GM23248 (cell line): Measurements from ENCODE around the gene NELFB.

Experiments used
- EZH2 ChIP-seq: fragments of 200-600 bp; sonication (generic); IDR thresholded peaks from 2 replicates; pipeline ENCODE4 v1.6.1; 2018; ENCODE audit warnings: antibody characterized with exemption, mild to moderate bottlenecking; ENCODE audit not compliant: insufficient read depth, poor library complexity, severe bottlenecking
- EZH2phosphoT487 ChIP-seq: fragments of 200-600 bp; sonication (generic); IDR thresholded peaks from 2 replicates; pipeline ENCODE4 v1.6.1; 2018; ENCODE audit warnings: antibody characterized with exemption, moderate library complexity, mild to moderate bottlenecking, low read depth; ENCODE audit not compliant: insufficient read depth

- TF ChIP-seq EZH2 (no peak), EZH2phosphoT487 (no peak)
Measured at GRCh38 chr9:137272241-137273094, 17.3 kb downstream of the NELFB start.
